GM12873 (cell line): ENCODE data around the gene PANK1.

Source experiments
- TF ChIP-seq, protein P1 (sequence below): IDR thresholded peaks from 2 replicates; pipeline ENCODE4 v1.5.1; 2012; ENCODE audit warnings: low read depth, mild to moderate bottlenecking, moderate library complexity, low read length, control low read depth; ENCODE audit not compliant: insufficient read depth; ENCODE audit errors: missing control alignments

PANK1 gene

GRCh38 chr10:89549510-89549909 is 95.5 kb downstream of the PANK1 start:
- TF ChIP-seq, protein P1, sequence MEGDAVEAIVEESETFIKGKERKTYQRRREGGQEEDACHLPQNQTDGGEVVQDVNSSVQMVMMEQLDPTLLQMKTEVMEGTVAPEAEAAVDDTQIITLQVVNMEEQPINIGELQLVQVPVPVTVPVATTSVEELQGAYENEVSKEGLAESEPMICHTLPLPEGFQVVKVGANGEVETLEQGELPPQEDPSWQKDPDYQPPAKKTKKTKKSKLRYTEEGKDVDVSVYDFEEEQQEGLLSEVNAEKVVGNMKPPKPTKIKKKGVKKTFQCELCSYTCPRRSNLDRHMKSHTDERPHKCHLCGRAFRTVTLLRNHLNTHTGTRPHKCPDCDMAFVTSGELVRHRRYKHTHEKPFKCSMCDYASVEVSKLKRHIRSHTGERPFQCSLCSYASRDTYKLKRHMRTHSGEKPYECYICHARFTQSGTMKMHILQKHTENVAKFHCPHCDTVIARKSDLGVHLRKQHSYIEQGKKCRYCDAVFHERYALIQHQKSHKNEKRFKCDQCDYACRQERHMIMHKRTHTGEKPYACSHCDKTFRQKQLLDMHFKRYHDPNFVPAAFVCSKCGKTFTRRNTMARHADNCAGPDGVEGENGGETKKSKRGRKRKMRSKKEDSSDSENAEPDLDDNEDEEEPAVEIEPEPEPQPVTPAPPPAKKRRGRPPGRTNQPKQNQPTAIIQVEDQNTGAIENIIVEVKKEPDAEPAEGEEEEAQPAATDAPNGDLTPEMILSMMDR = no peak

- TF ChIP-seq, protein P1 = no peak
Measured at GRCh38 chr10:89548673-89549072, 96.4 kb downstream of the PANK1 start.

GRCh38 chr10:89547853-89548513 is 97.1 kb downstream of the PANK1 start:
- TF ChIP-seq, protein P1 = no peak

DNA sequence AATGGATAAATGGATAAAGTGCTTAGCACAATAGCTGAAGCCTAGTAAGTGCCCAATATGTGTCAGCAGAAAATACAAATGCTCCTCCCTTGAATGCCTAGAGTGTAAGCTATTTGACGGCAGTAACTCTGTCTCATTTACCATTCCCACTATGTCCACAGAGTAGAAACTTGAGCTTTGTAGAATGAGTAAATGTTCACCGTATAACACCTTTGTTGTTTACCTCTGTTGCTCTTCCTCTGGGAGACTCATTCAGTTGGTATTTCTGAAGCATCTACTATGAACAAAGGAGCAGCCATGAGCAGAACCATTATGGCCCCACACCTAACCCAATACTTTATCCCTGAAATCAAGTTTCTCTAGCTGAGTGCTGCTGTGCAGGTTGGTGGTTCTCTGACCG is 101.2 kb downstream of the PANK1 start:
- TF ChIP-seq, protein P1 = no peak

DNA sequence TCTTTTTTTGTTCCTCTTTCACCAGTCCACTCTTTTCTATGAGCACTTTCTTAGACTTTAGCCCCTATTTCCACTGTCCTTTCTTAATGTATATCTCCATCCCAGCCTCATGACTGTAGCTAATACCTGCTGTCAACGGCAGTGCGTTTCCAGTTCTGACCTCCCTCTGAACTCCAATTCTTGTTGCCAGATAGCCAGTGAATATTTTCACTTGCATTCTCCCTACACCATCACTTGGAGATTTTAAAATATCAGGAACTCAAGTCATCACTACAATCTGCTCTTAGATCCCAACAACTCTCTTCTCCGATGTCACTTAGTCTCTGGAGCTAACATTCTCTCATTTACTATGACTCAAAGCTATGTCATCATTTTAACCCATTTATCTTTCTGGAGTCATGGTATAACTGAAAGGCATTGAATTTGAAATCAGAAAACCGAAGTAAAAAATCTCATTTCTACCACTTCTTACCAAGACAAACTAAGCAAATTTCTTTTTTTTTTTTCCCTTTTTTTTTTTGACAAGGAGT is 104.6 kb downstream of the PANK1 start:
- TF ChIP-seq, protein P1 = no peak

DNA sequence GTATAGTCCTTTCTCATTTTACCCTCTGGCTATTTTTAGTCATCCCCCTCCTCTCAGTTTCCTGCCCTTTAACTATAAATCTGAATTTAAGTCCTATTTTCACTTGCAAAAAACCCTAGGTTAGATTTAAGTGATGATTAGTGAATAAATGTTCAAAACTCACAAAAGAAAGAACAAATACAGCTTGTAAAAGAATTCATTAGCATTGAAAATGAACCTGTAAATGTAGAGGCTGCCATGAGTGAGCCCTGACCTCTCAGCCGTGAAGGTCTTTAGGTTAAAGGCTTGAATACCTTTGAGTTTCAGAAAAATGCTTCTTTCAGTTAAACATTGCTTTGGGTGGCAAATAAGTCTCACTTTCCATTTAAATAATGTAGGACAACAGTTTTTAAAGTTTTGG is 107.7 kb downstream of the PANK1 start:
- TF ChIP-seq, protein P1 = no peak

DNA sequence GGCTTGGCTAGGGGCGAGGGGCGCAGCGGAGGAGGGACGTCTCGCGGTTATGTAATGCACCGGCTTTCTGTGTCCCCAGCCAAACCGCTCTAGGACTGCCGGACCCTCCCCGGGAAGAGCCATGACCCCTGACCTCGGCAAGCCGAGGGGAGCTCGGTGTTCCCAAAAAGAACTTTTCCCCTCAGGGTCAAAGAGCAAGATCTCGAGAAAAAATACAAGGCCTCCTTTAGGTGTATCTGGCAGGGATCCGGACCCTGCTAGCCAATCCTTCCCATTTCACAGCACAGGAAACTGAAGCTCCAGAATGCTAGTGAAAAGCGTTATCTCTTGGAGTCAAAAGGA is 109.1 kb downstream of the PANK1 start:
- TF ChIP-seq, protein P1 = no peak
